Inflammatory macrophage treated with lipopolysaccharide for 1 hour (primary cell): ENCODE results near the gene POPDC3.

Experiments
- DNase-seq, 2 donors: peaks; one replicate each; pipeline ENCODE4 v3.0.0-alpha.2; 2020 to 2022

POPDC3 gene

GRCh38 chr6:105137388-105137787 lies 42.4 kb downstream of the POPDC3 start:
- DNase-seq: no peak

DNA sequence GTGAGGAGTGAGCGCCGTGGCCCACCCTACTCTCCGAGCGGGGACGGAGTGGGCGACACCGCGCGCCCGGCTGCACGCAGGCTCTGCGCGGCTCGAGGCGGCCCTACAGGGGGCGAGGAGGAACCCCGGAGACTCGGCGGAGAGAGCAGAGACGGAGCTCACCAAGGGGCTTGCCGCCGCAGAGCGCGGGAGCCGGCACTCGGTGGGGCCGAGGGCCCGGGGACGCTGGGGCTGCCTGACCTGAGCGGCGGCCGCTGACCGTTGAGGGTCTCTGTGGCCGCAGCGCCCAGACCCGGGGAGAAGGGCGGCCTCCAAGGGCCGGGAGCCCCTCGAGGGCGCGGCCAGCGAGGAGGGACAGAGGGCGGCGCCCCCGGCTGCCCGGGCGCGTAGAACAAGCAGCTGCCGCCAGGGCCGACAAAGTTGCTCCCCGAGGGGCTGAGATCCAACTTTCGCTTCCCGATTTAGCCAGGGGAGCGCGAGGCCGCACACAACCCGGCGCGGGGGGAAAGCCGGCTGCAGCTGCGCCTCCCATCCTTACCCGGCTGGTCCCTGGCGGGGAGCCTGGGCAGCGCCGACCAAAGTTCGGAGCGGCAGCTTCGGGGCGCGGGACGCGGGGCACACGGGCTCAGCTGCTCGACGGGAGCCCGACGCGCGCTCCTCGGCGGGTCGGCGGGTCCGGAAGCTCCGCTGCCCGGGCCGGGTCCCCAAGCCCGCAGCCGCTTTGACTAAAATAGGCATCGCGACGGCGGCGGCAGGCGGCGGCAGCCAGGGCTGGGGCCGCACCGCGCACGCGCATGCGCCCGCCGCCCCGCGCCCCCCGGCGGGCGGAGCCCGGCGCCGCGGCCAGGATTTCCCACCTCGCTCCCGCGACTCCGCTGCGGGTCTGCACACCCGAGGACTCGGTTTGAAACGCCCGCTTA lies 43.1 kb downstream of the POPDC3 start:
- DNase-seq: peak; percentile 21 to 39

GRCh38 chr6:105135907-105136430 lies 43.8 kb downstream of the POPDC3 start:
- no peak for DNase-seq

- no peak for DNase-seq
Observed at GRCh38 chr6:105135056-105135455, 44.8 kb downstream of the POPDC3 start.

DNA sequence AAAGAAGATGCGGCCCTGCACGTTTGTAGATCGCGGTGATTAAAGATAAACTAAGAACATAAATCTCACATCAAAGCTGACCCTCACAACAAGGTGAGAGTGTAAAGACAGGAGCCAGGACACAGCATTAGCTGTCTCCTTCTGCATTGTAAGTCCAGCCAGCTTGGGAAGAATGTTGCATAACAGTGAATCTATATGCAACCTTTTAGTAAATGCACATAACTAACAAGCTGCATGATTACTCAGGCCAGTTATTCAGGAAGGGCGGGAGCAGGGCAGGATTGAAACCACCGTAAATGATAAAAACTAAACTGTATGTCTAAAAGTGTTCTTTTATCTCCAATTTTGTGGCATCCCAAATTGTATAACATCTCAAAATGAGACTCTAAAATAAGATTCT lies 57.1 kb downstream of the POPDC3 start:
- DNase-seq: no peak

DNA sequence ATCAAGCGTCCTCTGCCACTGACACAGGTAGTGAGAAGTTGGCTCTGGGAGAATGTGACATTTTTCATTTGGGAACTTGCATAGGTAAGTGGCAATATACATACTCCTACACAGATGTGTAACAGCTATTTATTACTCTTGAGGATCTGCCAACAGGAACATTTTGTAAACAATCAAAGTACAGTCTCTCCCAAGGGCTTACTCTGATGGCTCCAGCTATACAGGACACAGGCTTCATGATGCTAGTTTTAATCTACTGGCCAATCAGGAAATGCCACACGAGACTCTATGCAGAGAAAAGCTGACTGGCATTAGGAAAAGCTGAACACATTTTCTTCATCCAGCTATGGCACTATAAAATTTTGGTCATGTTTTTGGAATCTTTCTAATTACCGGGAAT lies 57.8 kb downstream of the POPDC3 start:
- DNase-seq: no peak

DNA sequence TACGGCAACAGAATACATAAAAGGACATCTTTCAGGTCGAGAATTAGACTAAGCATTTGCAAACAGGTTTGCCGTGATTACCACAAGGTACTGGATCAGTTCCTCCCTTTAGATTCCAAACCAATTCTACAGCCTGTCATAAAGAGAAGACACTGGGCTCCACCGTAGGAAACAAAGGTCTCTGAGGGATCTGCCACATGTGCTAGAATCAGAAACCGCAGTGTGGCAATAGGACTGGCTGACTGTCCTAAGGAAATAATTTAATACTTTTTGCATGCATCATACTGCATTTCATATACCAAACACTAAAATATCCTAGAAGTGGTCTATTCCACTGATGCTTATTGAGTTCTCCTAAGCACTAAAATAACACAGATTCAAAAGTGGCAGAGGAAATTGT lies 59.2 kb downstream of the POPDC3 start:
- no peak for DNase-seq

GRCh38 chr6:105116150-105116549 lies 63.7 kb downstream of the POPDC3 start:
- no peak for DNase-seq

DNA sequence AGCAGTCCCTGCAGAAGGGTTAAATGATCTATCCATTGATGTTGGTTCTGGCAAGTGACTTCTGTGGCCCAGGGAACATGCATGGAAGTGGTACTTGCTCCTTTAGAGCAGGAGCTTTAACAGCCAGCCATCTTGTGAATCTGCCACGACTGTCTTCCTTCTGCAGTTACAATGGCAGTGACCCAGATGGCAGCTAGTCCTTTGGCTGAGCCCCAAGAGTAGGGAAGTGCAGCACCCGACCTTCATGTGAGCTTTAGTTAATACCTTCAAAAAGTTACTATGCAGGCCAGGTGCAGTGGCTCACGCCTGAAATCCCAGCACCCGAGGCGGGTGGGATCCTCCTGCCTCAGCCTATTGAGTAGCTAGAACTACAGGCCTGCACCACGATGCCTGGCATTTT lies 66.4 kb downstream of the POPDC3 start:
- no peak for DNase-seq

GRCh38 chr6:105112577-105112976 lies 67.2 kb downstream of the POPDC3 start:
- no peak for DNase-seq

GRCh38 chr6:105111871-105112270 lies 67.9 kb downstream of the POPDC3 start:
- no peak for DNase-seq

DNA sequence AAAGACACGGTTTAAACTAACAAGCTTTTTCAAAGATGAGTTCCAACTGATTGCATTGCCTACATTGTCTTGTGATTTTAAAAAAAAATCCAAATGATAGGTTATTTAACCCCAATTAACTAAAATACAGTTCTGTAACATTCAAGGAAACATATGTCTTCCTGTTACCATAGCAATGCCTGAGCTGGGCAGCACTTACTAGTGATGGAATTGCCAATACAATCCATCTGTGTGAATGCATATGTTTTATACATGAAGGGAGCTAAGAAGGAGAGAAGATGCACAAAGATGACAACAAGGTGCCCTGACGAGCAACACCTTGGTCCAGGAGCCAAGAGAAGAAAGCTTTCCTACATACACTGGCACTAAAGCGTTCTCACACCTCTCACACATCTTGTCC lies 68.7 kb downstream of the POPDC3 start:
- DNase-seq: no peak

- DNase-seq: no peak
Observed at GRCh38 chr6:105109955-105110895, 69.6 kb downstream of the POPDC3 start.

DNA sequence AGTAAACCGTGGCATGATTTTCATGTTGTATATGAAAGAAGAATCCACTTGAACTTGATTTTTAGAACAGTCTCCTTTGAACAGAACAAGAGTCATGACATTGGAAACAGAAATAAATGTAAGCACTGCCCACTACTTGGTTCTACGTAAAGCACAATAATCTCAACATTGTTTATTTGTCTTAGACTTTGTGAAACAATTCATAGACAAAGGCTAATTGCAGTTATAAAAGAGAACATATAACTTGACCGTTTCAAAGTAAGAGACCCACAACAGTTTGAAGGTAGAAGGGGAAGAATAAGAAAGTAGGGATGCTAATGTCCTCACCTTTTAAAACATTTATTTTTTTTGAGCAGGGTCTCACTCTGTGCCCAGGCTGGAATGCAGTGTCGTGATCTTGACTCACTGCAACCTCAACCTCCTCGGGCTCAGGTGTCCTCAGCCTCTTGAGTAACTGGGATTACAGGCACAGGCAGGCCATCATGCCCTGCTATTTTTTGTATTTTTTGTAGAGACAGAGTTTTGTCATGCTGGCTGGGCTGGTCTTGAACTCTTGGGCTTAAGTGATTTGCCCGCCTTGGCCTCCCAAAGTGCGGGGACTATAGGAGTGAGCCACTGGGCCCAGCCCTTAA lies 71.1 kb downstream of the POPDC3 start:
- no peak for DNase-seq
